ENCODE data around the gene KLHL29.

Gene KLHL29

DNA sequence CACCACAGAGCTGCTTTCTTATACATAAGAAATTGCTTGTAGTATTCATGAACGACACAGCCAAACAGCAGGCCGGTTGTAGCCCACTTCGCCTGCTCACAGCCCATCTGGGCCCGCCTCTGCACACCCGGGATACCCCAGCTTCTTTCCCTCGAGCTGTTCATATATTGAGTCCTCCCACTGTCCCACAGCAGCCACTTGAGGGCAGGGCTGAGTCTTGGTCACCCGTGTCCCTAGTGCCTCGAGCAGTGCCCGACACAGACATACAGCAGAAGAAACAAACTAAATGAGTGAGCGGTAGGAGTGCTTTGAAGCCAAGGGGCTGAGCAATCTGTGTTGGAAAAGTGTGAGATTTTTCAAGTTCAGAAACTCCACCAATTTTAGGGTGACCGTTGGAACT lies 251.4 kb downstream of the KLHL29 start:
- TF ChIP-seq, protein P1, sequence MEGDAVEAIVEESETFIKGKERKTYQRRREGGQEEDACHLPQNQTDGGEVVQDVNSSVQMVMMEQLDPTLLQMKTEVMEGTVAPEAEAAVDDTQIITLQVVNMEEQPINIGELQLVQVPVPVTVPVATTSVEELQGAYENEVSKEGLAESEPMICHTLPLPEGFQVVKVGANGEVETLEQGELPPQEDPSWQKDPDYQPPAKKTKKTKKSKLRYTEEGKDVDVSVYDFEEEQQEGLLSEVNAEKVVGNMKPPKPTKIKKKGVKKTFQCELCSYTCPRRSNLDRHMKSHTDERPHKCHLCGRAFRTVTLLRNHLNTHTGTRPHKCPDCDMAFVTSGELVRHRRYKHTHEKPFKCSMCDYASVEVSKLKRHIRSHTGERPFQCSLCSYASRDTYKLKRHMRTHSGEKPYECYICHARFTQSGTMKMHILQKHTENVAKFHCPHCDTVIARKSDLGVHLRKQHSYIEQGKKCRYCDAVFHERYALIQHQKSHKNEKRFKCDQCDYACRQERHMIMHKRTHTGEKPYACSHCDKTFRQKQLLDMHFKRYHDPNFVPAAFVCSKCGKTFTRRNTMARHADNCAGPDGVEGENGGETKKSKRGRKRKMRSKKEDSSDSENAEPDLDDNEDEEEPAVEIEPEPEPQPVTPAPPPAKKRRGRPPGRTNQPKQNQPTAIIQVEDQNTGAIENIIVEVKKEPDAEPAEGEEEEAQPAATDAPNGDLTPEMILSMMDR (IDR thresholded peaks at IDR 0.05) = peak; percentile 33; the same call in 1 of the 2 replicates

- TF ChIP-seq, protein P1 (IDR thresholded peaks at IDR 0.05) = no peak
Measured at GRCh38 chr2:23637011-23637778, 252.2 kb downstream of the KLHL29 start.

- TF ChIP-seq, protein P1 (IDR thresholded peaks at IDR 0.05) = no peak
Measured at GRCh38 chr2:23639406-23639982, 254.5 kb downstream of the KLHL29 start.

DNA sequence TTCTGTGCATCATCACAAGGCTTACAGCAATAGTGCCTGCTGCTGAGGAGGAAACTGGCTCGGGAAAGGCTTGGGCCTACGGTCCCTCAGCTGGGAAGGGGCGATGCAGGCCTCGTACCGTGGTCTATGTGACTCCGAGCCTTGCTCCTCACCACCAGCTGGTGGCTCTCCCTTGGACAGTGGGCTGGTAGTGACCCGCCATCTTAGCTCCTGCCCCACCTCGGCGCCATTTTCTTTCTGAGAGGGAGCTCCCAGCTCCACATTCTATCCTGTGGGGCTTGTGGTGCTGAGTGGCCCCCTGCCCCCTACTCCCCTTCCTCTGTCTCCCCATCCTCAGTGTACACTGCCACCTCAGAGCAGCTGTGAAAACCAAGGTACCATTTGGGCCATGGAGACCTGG lies 255.7 kb downstream of the KLHL29 start:
- TF ChIP-seq, protein P1 (IDR thresholded peaks at IDR 0.05) = no peak

- TF ChIP-seq, protein P1 (IDR thresholded peaks at IDR 0.05) = no peak
Measured at GRCh38 chr2:23642516-23642915, 257.5 kb downstream of the KLHL29 start.

DNA sequence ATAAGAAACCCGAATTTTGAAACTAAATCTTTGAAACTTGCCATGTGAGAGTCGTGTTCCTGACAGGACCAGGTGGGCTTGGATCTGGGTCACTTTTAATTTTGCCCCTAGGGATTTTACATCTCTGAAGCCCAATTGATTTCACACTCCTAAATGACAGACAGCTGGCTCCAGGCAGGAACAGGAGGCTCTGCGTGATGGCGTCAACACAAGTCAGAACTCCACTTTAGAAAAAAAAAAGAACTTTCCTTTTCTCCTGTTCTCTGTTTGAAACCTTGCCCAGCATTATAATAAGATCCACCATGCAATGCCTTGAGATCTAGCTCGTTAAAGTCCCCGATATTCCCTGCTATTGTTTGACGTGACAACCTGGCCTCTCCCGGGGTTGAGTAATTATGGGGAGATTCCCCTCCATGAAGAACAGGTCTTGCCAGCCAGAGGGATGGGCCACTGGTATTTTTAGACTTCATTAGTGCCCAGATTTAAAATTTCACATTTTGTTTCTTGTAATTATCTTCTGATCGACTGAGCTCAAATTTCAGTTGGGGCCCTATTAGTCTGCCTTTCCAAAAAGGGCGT lies 260.3 kb downstream of the KLHL29 start:
- TF ChIP-seq, protein P1 (IDR thresholded peaks at IDR 0.05) = no peak

DNA sequence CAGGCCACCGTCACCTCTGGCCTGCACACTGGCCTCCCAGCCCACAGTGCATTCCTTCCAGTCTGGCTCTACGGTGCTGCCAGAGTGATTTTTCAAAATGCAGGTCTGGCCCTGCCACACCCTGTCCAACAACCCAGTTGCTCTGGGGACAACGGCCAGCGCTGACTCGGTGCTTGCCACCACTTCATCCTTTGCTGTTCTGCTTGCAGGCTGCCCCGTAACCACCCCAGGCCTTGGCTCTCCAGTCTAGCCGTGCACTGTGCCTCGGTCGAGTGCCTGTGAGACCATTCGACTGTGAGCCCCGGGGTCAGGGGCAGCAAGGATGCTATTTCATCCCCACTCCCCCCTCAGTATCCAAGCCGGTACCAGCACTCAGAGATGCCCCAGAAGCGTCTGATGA lies 262.6 kb downstream of the KLHL29 start:
- TF ChIP-seq, protein P1 (IDR thresholded peaks at IDR 0.05) = no peak

Measured in LNCAP (cell line).